HG03439 (cell line): ENCODE data around the gene PARP9.
"Not testable (repeated sequence)": the region's sequence is repeated elsewhere in the genome, so short reads cannot be mapped to it uniquely, and the experiment has no call there.

Experiments
- ATAC-seq: cut with Tn5 transposase; IDR thresholded peaks from one replicate; pipeline ENCODE4 v1.9.1; 2021; ENCODE audit warnings: mild to moderate bottlenecking, moderate library complexity; ENCODE audit not compliant: unreplicated experiment

PARP9 gene

DNA sequence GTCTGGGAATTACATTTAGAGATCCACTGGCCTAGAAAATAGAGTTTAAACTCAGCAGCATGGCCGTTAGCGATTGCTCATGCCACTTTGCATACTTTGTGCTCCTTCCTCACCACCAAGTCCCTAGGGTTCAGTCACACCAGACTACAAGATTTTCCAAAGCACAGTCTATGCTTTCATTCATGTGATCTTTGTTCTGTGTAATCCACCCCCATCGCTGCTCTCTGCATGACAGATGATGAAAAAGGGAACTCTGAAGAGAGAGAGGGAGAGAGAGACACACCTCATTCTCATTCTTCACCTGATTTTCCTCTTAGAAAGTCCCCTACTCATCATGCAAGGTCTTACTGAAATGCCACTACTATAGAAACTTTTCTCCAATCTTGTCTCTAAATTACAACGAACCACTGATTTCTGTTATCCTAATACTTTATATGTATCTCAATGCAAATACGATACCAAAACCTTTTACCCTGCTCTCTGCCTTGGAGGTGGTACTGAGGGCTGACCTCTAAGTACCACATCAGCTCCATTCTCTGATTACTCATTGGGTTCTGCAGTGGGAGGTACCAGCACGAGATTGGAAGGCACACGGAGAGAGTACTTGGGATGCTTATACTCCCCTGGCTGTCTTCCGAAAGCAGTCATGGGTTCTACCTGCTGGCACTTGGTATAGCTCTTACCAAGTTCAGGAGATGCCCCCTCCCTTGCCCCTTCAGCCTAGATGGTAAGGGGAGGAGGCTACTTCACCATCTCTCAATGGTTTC, 12.3 kb upstream of the PARP9 start:
- peak; percentile 82 for ATAC-seq

DNA sequence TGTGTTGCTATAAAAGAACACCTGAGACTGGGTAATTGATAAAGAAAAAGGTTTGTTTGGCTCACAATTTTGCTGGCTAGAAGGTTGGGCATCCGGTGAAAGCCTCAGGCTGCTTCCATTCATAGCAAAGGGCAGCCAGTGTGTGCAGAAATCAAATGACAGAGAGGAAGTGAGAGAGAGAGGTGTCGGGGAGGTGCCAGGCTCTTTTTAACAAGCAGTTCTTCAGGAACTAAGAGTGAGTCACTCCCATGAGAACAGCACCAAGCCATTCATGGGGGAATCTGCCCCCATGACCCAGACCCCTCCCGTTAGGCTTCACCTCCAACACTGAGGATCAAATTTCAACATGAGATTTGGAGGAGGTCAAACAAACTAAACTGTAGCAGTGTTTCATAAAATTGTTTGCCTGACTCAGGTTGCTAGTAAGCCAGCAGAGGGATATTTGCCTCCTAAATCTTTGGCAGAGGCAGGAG, 8.9 kb upstream of the PARP9 start:
- no peak for ATAC-seq

DNA sequence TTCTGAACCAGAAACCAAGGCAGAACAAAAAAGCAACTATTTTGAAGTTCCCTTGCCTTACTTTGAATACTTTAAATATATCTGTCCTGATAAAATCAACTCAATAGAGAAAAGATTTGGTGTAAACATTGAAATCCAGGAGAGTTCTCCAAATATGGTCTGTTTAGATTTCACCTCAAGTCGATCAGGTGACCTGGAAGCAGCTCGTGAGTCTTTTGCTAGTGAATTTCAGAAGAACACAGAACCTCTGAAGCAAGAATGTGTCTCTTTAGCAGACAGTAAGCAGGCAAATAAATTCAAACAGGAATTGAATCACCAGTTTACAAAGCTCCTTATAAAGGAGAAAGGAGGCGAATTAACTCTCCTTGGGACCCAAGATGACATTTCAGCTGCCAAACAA, 4.7 kb upstream of the PARP9 start:
- ATAC-seq, result no peak

DNA sequence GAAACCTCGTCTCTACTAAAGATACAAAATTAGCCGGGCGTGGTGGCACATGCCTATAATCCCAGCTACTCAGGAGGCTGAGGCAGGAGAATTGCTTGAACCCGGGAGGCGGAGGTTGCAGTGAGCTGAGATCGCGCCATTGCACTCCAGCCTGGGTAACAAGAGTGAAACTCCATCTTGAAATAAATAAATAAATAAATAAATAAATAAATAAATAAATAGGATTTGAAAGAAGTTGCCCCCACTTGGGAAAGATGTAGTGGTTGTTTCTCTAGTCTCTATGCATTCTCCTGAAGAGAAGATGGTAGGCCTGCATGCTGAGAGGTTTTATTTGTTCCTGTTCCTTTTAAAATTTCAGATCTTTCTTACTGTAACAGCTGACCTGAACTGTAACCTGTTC, 4.0 kb upstream of the PARP9 start:
- ATAC-seq, result not testable (repeated sequence)

DNA sequence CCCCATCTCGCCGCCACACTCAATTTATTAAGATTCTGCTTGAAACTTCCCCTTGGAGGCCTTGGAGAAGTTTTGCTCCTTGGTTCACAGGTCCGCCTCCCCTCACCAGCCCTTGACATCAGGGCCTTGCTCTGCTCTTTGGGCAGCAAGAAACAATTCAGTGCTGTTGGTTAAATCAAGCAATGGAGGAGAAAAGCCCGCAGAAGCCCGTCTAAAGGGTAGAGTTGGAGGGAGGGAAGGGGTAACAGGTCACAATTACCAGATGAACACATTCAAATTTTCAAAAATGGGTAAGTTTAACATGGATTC, 429 bp downstream of the PARP9 start:
- ATAC-seq, result no peak

DNA sequence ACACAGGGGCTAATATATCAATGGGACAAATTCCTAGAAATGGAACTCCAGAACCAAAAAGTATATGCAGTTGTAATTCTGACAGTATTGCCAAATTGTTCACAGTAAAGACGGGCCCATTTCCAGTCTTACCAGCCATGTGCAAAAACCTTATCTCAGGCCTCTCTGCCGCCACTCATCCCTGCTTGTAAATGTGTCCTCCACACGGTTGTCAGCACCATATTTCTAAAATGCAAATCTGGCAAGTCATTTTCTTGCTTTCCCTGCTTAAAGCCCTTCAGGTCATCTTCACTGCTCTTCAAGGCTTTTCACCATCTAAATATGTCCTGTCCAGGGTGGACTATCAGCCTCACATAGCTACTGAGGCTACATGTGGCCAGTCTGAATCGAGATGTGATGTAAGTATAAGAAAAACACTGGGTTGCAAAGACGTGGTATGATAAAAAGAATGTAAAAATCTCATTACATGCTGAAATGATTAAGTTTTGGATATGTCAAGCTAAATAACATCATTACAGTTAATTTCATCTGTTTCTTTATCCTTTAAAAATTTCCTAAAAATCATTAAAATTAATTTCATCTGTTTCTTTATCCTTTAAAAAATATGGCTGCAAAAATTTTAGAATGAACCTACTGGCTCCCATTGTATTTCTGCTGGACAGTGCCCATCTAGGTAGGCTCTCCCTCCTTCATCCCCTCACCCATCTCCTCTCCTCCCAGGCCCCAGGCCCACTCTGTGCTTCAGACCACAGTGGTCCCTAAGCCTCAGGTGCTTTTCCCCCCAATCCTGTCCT, 980 bp downstream of the PARP9 start:
- ATAC-seq, result no peak

DNA sequence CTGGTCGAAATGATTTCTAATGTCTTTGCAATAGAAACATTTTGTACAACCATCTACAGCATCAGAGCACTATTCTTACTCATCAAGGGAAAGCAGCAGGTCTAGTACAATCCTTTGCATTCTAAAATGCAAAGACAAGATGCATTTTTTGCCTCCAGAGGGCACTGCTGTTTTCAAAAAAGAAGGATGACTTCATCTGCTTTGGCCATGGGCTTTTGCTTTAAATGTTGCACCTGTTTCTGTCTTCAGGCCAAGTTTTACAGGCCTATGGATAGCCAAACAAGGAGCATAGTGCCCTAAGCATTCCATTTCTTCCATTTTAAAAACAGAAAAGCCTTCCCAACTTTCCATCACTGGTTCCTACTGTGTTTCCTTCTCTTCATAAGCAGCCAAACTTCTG, 3.4 kb downstream of the PARP9 start:
- ATAC-seq, result no peak

DNA sequence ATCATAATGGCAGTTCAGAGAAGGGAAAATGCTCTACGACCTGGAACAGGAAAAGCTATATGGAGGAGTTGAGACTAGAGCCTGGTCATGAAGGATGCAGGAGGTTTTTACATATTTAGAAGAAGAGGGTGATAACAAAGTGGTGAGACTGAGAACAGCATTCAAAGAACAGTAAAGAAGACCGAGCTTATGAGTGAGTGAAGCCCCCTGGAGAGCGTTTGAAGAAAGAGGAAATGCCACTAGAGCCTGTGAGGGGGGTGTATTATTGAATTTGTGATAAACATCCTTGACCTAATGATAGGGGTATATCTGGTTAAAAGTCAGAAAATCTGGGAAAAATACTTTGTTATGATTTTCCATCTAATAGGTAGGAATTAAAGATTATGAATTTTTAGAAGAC, 4.2 kb downstream of the PARP9 start:
- no peak for ATAC-seq

DNA sequence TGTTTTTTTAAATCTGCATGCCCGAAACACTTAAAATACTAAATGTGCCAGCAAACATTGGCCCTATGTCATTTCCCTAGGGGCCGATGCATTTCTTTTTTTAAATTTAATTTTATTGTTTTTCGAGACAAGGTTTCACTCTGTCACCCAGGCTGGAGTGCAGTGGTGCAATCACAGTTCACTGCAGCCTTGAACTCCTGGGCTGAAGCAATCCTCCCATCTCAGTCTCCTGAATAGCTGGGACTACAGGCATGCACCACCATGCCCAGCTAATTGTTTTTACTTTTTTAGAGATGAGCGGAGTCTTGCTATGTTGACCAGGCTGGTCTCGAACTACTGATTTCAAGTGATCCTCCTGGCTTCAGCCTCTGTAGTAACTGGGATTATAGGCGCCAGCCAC, 5.5 kb downstream of the PARP9 start:
- no peak for ATAC-seq

DNA sequence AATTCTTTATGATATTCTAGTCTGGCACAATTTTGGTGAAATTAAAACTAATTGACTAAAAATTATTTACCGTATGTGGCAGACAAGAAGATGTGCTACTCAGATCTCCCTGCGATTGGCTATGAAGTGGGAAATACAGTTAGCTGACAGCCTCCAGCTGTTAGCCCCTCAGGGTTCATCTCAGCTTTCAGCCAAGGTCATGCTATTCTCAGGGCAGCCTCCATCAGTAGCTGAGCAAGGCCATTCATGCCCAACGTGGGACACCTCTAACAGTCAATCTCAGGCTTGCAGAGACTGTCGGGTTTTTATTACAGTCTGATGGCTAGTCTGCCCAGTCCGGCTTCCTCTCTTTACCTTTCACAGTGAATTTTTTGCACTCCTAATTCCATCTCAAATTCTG, 6.7 kb downstream of the PARP9 start:
- ATAC-seq, result no peak

DNA sequence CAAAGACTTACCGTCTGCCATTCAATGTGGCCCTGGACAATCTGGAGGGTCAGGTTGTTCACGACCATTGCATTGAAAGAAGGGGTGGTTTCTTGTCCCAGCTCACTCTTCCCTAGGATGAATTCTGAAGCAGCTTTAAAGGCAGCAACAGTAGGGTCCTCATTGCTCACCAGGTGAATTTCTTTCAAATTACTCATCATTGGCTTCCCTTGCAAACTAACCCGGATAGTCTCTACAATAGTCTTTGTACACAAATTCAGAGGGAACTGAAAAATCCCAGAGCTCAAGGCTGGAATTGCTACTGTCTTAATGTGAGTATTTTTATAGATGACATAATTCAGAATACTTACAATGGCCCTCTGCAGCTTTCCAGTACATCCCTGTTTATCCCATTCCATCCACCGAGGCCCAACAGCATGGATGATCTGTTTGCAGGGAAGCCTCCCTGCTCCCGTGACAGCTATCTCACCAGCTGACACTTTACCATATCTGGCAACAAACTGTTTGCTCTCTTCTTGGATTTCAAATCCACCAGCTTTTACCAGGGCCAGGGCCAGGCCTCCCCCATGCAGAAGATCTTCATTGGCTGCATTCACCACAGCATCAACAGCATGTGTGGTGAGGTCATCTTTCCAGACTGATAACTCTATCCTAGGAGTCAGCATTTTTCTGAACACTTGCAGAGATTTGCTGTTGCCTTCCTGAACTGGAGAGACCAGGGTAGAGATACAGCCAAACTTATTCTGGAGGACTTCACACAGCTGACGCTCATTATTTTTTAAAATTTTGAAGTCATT, 8.6 kb downstream of the PARP9 start:
- no peak for ATAC-seq

DNA sequence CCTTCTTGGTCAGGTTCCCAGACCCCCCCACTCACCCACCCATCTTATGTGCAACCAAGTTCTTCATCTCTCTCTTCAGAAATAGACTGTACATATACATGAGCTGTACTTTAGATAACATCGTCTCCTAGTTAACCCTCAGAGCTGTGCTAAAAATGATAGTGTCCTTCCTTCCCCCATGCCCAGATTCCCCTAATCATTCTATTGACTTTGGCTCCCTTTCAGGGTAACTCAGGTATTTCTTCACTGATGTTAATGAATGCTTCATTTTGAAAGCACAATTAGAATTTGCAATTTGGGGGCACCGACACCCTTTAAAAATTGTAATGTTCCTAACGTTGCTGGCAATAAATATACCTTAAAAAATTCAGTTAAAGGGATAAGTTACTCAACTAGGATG, 10.9 kb downstream of the PARP9 start:
- no peak for ATAC-seq

DNA sequence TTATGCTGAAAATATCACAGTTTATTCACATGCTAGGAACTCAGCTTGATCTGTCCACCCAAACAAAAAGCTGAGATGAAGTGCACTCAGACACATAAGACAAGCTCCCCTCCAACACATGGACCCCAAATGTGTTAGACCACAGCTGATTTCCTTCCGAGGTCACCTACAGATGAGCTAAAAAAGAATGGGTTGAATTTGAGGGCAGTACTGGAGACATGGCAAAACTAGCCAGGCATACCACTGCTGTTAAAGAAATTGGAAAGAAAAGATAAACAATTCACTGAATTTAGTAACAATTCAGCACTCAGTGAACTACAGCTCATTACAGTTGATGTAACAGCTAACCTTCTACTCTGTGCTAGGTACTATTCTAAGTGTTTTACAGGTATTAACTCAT, 15.5 kb downstream of the PARP9 start:
- ATAC-seq, result no peak

DNA sequence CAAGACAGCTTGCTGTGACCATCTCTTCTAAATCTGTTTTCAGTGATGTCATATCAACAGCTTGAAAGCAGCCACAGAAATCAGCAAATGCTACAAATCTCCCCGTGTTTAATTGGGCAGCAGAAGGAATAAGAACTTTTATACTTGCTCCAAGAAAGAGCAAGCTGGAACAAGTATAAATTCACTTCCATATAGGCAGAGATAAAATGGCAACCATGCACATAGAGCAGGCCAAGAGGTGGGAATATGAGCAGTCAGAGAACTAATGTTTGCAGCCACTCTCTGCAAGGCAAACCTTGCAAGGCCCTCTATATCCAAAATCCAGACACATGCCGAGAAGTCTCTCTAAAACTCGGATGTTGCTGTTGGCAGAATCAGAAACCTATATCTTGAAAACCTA, 16.0 kb downstream of the PARP9 start:
- ATAC-seq, result no peak

DNA sequence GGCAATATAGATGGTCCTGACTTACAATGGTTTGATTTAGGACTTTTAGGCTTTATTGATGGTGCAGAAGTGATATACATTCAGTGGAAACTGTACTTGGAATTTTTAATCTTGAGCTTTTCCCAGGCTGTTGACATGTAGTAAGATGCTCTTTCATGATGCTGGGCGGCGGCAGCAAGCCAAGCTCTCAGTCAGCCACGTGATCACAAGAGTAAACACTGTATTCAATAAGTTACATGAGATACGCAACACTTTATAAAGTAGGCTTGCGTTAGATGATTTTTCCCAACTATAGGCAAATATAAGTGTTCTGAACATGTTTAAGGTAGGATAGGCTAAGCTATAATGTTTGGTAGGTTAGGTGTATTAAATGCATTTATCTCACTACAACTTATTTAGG, 17.9 kb downstream of the PARP9 start:
- ATAC-seq, result no peak

DNA sequence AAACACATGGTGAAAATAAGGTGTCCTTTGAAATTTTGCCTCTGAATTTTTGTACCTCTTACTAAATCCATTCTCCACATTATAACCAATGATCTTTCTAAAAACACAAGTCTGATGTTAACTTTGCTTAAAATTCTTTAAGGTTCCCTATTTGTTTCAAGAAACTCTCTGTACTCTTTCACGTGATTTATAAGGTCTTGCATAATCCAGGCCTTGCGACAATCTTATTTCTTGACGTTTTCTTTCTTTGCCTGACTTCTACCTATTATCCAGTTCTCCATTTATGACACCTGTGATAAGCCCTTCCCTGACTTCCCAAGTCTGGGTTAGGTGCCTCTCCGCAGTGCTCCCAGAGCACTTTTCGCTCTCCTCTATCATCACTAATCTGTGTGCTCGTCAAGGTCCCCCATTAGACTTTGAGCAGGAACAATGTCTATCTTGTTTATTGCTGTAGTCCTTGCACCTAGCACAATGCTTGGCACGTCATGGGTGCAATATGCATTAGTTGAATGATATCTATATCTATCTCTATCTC, 25.1 kb downstream of the PARP9 start:
- ATAC-seq, result no peak

DNA sequence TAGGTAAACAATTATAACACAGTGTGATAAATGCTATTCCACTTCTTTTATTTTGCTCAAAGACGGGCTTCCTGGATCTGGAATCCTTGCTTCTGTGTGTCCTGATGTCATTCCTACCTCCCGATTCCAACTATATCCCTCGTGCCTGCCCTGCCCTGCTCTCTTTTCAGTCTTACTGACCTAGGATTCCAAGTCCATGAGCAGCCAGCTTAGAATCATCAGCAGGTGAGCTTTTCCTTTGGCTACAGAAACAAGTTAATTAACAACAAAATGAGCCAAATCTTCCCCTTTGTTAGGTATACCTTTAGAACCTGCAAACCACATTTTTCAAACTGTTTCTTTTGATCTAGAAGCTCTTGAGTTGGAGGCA, 27.5 kb downstream of the PARP9 start:
- no peak for ATAC-seq

DNA sequence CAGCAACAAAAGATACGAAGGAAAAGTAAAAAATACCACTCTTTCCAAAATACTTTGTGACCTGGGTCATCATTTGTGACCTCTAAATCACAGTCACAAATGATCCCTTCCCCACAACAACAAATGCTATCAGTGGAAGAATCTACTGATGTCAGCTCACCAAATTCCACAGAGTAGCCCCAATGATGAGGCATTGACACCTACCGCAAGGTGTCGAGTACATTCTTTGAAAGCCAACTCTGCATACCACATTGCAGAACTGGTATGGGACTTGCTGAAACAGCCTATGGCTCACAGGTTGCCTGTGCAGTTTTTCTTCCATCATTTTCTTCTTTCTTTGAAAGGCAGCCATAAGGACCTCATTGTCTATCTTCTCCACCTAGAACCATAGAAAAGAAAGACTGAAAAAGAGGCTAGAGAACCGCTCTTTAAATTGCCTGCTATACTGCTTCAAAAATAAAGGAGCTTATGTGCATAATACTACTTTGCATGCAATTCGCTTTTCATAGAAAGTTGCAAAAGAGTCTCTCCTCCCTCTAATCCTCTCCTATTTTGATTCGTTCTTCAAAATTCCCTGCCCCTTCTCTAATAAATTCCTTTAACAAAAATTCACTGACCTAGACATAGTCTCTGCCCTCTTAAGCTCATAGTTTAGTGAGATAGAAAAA, 28.0 kb downstream of the PARP9 start:
- ATAC-seq, result no peak

DNA sequence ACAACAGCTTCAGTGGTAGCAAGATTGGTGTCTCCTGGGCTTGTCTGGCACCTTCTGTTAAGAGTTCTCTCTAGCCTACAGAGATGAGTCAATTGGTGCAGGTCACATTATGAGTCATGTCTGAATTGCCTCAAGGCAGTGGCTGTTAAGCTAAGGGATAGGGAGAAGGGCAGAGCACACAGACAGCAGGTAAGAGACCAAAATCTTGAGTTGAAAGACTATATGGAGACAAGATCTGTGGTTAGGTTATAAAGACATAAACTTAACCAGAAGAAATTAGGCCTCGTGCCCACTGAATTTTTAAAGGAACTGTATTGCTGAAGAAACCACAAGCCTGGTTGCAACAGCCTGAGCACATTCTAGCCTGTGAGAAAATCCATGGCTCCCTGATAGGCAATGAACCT, 30.2 kb downstream of the PARP9 start:
- peak; percentile 98 for ATAC-seq

DNA sequence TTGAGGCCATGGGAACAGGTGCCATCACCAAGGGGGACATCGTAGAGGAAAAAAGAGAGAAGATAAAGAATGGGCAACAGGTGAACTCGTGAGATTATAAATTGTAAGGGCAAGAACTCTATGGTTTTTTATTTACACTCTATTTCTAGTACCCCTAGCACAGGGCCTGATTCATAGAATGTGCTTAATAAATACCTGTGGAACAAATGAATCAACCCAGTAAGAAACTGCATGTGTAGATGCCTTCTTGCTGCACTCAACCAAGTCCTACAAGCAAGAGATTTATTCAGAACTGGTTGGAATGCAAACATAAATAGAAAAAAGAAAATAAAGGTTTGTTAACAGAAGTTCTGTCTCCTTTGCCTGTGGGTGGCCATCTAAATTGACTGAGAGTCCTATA, 30.6 kb downstream of the PARP9 start:
- ATAC-seq, result peak; percentile 6

DNA sequence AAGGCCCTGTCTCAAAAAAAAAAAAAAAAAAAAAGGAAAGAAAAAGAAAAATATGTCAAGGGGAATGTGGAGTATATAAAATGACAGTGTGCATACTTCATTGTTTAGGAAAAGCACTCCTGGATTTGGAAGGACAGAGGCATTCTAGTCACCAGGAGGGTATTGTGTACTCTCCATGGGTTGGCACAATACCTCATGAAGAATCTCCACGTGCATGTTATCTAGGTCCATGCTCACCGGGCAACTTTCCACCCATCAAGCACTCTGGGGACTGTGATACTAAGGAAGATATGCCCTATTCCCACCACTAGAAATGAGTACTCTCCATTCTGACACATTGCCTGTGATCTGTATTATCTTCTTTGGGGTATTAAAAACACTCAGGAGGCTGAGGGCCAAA, 33.9 kb downstream of the PARP9 start:
- no peak for ATAC-seq
